HG03103 (cell line): ENCODE measurements around the gene C1QTNF9B.
"Not testable (repeated sequence)": the region's sequence is repeated elsewhere in the genome, so short reads cannot be mapped to it uniquely, and the experiment has no call there.

Source experiments
- ATAC-seq: cut with Tn5 transposase; IDR thresholded peaks from one replicate; pipeline ENCODE4 v1.9.1; 2021; ENCODE audit warnings: low read depth; ENCODE audit not compliant: unreplicated experiment

The C1QTNF9B gene

DNA sequence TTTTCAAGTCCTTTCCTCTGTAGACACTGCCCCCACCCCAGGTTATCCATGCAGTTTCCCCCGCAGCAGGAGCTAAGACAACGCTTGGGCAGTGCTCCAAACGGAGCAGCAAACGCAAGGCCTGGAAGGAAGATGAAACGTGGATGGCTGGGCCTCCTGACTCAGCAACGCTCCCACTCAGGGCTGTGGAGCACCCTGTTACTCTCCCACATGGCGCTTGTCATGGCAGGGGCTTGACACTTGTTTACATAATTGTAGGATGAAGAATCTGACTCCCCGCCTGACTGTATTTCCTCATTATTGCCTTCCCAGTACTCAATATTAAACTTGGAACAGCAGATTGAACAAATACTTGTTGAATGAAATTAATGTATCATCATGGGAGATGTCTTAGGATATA lies 799 bp upstream of the C1QTNF9B start:
- ATAC-seq = no peak

DNA sequence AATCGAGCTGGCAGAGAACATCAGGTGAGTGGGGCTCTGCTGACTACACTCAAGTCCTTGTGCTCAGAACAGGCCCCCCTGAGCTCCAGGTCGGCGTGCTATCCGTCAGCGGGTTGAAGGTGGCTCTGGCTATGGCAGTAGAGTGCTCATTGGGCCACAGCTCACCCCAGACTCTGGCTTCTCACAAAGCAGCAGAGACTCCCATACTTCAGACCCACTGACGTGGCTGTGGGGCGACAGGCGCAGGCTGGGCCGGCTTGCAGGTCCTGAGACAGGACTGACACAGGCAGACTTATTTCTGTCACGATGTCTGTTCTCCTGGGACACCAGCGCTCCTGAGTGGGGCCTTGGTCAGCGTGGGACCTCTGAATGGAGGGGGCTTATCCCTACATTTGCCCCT lies 2.6 kb downstream of the C1QTNF9B start:
- not testable (repeated sequence) for ATAC-seq

DNA sequence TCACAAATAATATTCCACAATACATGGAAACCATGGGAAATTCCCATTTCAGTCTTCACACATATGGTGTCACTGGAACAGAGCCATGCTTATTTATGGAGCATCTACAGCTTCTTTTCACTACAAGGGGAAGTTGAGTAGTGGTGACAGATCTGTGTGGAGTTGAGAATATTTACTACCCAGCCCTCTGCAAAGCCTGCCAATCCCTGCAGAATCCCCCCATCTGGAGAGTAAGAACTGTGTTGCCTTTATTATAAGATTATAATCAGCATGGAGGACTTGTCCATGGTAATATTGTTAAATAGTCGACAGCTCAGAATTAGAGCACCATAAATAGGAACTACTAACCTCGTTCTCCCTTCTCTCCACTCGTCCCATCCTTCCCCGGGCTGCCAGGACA lies 3.5 kb downstream of the C1QTNF9B start:
- ATAC-seq = not testable (repeated sequence)

DNA sequence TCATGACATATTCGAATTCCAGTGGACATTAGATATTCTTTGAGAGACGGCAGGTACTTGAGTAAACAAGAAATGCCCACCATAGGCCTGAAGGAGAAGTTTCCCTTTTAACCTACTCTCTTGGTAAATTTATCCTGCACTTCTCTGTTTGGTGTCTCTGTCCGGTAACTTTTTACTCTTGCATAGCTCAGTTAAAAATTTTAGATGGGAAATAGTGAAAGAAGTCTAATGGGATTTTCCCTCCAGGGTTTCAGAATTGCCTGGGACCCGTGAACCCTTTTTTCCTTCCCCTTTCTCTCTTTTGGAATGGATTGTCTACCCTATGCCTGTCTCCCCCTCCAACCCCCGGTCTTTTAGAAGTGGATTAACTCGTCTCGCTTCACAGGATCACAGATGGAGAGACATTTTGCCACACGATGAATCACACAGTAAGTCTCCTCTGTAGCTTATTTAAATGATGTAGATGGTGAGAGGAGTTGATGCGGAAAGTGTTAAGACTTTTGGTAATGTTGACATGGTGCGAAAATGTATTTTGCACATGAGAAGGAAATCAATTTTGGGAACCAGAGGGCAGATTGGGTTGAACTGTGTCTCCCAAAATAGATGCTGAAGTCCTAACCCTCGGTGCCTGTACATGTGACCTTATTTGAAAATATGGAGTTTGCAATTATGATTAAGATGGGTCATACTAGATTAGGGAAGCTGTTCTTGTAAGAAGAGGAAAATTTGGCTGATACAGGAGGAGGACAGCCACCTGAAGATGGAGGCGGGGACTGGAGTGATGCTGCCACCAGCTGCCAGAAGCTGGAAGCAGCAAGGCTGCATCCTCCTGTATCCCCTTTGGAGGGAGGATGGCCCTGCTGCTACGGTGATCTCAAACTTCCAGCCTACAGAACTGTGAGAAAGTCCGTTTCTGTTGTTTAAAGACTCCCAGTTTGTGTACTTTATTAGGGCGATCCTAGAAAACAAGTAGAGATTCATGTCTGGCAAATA lies 7.4 kb downstream of the C1QTNF9B start:
- no peak for ATAC-seq

DNA sequence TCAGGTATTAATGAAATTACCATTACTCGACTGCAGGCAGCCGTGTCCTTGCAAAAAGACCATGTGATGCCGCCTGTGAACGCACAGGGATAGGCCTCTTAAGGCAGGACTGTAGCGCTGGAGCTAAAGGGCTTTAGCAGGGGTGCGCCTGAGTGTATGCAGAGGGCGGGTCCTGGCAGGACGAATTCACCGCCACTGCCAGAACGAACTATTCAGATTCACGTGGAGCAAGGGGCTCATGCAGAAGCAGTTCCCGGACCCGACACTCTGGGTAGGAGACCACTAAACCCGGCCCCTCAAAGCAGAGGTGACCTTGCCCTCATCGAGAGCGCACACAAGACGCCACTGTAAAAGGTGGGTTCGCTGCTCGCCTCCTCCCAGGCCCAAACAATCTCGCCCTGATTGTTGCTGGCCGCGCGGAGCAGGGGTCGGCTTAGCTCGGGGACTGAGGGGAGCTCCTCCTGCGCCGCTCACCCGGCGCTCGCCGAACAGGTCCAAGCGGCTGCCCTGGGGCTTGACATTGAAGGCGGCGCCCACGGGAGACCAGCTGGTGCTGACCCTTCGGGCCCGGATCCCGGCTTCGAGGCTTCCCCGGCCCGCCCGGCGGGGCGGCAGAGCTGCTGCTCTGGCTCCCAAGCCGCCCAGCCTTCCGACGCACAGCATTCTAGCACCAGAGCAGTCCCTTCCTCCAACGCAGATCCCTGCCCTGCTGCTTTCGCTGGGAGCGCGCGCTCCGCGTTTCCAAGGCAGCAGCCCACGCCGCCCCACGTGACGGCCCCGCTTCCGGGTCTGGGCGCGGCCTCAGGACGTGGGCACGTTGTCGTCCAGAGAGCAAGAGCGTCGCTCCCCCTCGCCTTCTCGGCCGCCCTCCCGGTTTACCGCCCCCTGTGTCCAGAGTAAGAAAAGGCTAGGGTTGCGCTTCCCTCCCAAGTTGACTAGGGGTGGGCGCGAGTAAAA lies 8.4 kb downstream of the C1QTNF9B start, which contains the start of gene MIPEP:
MIPEP (minus strand) TSS at position 743 of the 957 bp plus-strand sequence; CDS start at position 663, 80 bp downstream.
- ATAC-seq = peak; percentile 90

DNA sequence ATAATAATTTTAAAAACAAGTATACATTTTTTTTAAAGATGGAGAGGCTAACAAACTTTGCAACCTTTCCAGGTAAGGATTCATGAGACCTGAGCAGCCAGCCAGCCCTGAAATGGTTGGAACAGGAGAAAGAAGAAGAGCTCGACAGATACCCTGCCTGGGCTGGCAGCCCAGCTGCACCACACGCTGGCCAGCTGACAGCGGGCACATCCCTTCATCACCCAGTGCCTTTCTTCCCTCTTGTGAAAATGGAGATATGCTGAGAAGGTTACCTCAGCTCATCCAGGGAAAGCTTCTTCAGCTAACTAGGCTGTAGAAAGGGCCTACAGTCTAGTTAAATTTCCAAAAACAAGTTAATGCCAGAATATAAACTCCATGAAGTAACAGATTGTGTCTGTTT lies 12.9 kb downstream of the C1QTNF9B start:
- not testable (repeated sequence) for ATAC-seq

DNA sequence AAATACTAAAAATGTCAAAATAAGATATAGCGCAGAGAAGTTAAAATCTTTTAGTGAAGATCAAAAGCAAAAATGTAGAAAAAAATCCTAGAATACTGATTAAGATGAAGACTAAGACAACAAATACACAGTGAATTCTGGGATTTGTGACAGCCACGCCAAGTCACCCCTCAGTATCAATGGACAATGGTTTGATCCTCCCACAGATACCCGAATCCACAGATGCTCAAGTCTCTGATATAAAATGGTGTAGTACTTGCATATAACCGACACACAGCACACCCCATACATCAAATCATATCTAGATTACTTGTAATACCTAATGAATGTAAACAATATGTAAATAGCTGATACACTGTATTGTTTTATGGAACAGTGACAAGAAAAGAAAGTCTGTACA lies 14.0 kb downstream of the C1QTNF9B start:
- ATAC-seq = no peak

DNA sequence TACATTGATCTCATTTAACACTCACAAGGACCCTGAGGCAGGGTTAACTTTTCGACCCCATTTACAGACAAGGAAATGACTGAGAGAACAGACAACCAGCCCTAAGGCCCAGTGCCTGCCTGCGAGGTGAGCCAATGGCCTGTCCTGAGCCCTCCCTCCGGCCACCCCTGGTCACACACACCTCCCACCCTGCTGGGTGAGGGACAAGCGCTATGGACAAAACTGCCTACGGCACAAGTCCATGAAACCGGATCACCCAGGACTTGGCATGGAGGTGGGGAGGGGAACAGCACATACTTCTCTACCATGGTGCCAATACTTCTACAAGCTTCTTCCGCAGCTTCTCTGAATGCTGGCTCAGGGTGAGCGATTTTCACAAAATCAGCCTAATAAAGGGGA lies 15.9 kb downstream of the C1QTNF9B start:
- not testable (repeated sequence) for ATAC-seq

DNA sequence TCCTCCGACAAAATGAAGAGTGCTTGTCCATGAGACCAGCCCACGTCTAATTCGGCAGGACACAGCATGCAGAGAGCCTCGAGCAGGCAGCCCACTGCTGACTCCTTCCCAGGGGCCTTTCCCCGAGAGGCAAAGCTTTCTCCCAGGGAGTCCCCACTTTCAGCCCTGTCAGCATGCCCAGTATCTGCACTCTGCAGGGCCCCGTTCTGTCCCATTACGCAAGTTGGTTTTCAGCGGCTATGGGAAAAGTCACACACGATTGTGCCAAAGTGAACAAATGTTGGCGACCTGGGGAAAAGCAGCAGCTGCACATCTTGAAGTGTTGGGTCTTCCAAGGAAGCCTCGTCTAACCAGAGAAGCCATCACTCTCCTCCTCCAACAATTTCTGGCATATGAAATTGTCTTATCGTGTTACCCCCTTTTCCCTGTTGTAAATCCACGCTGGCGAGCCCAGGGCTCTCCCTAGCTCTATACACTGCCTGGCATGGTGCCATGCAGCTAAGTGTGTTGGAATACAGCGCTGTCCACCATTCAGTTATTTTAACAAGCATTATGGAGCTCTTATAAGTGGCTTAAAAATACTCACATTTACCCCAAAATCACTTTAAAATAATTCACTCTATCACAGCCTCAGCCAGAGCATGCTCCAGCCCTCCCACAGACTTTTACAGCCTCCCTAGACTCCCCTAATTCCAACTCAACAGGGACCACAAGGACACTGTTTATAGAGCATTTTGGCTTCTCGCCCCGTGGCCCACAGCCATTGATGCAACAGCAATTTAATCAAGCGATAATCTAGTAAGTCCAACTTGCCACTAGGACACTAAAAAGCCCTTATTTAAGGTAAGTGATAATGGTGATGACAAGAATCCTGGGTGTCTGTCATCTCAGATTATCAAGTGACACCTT lies 16.6 kb downstream of the C1QTNF9B start:
- ATAC-seq = not testable (repeated sequence)

DNA sequence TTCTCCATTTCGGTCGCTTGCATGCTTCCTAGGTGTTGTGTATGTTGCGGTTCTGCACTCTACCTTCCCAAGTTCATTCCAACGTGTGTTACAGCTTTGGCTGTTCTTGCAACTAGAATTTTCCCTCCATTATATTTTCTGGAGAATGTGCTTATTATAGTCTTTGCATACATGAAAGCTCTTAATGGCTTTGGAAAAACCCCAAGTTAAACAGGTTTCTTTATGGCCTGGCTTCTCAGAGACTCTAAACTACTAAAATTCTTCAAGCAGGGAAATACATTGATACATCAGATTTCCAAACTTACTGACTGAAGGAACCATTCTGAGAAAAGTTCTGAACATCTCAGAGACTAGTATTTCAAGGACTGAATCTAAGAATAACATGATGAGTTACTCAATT lies 20.0 kb downstream of the C1QTNF9B start:
- ATAC-seq = no peak

DNA sequence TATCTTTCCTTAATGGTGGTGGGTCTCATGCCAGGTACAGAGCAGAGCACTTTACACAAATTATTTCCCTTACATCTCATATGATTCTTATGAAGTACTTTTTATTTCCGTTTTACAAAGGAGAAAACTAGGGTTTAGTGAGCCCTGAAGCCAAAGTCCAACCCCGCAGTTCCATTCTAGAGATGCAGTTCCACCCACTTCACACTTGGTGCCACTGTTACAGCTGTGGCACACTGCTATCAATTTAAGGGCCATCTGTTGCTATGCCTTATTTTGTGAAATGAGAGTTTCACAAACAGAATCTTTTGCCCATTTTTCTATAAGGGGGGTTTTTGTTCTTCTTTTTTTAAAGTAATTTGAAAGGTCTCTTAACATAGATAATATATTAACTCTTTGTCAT lies 21.0 kb downstream of the C1QTNF9B start:
- ATAC-seq = no peak

DNA sequence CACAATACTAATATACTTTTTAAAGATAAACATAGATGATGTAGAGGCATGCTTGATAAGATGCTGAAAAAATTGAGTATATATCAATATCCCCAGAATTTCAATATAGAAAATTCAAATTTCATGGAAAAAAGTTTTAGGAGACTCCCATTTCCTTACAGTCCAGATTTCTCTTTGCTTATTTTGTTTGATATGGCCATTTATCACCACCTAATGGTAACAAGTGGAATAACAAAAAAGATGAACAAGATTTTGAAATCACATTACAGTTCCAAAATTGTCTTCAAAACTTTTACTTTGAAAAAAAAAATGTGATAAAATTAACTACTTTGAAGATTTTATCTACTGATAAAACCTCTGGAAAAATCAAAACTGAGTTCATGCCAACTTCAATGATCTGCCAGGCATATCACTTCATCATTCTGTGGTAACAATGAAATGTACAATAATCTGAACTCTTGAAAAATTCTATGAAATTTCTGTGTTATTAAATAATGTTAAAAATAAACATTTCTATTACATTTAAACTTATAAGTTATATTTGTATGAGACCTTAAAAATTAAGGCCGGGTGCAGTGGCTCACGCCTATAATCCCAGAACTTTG lies 25.6 kb downstream of the C1QTNF9B start:
- no peak for ATAC-seq

DNA sequence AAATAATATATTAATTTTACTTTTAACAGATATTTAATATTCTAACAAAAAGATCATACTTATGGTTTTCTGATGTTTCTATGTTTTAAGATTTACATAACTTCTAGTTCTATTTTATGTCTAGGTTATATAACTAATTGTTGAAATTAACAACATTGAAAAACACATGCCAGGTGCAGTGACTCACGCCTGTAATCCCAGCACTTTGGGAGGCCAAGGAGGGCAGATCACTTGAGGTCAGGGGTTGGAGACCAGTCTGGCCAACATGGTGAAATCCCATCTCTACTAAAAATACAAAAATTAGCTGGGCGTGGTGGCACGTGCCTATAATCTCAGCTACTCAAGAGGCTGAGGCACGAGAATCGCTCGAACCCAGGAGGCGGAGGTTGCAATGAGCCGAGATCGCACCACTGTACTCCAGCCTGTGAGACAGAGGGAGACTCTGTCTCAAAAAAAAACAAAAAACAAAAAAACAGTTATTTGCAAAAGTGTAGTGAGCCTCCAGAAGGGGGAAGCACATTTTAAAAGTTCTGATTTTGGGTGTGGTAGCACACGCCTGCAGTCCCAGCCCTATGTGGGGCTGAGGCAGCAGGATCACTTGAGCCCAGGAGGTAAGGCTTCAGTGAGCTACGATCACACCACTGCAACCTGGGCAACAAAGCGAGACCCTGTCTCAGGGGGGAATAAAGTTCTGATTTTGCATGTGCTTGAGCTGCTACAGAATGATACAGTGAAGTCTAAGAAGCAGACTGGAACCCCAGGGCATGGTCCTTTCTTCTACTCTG lies 26.8 kb downstream of the C1QTNF9B start:
- ATAC-seq = no peak

DNA sequence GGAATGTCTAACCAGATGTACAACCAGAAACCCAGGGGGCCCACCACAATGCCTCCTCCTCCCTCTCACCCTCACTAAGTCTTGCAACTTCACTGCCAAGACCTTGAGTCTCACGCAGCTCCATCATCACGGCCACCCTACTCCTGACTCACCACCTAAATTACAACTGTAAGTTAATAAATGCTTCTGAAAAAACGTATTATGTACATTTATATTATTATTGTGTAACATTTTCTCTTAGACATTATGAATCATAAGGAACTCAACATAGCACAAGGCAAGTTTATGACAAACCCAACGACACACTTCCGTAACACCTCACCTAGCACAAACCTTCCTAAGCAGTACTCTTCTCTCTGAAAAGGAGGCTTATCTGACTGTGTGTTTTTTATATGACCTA lies 28.8 kb downstream of the C1QTNF9B start:
- ATAC-seq = no peak

DNA sequence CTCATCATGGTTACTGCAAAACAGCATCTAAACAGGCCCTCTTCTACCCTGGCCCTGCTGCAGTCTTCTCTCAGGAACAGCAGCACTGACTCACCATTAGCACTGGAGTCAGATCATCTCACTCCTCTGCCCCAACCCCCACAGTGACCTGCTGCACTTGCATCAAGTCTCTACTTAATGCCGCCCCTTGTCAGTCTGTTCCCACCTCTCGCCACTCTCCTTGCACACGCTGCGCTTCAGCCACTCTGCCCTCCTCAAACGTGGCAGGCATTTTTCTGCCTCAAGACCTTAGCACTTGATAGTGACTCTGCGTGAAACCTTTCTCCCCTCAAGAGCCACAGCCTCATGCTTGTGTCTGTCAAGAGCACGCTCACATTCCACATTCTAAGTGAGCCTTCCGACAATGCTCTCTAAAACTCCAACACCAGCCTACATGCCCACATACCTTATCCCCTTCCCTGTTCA lies 30.2 kb downstream of the C1QTNF9B start:
- no peak for ATAC-seq

DNA sequence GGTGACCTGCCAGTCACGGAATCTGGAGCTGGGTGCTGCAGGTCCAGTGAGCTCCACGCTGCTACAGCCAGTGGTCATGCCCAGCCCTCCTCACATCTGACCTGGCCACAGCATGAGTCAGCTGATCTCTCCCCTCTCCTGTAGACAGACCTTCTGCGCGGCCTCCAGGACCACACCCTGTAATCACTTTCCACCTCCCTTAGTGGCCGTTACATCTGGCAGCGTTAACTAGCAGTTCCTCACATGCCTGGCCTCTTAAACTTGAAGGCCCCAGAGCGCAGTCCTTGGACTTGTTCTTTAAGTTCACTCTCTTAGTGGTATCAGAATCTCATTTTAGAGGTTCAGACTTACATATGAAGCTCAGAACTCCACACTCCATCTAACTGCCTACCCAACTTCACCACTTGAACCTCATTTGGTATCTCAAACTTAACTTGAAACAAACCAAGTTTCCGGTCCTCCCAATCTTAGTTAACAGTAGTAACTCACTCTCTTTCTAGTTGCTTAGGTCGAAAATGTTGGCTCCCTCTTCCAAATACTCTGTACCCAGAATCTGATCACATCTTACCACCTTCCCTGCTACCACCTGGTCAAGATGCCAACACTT lies 30.8 kb downstream of the C1QTNF9B start:
- no peak for ATAC-seq

DNA sequence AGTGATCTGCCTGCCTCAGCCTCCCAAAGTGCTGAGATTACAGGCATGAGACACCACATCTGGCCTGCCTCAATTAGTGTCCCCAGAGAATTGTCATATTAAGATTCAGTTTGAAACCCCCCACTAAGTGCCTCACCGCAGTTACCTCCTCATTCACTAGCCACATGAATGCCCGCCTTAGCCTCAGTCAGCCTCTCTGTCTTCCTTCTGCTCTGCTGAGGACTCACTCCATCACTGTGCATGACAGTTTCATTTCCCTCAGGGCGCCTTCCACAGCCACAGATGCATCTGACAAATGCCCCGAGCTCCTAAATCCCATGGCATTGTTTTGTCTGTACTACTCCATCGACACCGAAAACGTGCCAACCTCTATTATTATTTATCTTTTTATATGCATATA lies 31.4 kb downstream of the C1QTNF9B start:
- ATAC-seq = no peak

DNA sequence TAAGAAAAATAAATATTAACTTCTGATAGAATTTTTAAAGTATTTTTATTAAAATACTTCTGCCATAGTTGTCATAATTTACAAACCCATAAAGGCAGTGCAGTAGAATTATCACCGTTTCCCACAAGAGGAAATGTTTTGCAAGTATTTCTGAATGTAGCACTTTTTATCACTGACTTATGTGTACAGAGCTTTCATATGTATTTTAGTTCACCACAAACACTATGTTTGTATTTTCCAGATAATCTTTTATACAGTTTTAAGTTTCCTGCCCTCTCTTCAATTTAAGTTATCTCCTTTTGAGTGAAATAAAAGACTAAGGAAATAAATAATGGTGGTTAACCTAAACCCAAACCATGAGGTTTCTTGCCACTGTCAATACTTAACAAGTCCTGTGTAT lies 32.3 kb downstream of the C1QTNF9B start:
- ATAC-seq = no peak
